ENCODE measurements around the gene AQP7.

DNA sequence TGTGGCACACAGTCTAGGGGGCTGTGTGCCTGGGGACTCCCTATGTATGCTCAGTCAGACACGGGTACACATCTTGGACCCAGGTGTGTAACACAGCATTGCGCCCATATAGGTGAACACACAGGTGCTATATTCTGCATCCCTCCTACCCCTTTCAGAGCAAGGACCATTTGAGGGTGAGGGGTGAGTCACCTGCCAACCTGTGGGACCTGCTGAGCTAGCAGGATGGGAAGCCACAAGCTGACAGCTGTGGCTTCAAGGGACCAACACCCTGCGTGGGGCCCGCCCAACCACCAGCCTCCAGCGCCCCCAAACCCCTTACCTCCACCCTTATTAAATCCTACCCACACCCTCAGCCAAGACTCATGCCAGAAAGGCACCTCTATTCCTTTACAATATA is 14.6 kb upstream of the AQP7 start:
- TF ChIP-seq, protein P1, sequence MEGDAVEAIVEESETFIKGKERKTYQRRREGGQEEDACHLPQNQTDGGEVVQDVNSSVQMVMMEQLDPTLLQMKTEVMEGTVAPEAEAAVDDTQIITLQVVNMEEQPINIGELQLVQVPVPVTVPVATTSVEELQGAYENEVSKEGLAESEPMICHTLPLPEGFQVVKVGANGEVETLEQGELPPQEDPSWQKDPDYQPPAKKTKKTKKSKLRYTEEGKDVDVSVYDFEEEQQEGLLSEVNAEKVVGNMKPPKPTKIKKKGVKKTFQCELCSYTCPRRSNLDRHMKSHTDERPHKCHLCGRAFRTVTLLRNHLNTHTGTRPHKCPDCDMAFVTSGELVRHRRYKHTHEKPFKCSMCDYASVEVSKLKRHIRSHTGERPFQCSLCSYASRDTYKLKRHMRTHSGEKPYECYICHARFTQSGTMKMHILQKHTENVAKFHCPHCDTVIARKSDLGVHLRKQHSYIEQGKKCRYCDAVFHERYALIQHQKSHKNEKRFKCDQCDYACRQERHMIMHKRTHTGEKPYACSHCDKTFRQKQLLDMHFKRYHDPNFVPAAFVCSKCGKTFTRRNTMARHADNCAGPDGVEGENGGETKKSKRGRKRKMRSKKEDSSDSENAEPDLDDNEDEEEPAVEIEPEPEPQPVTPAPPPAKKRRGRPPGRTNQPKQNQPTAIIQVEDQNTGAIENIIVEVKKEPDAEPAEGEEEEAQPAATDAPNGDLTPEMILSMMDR (IDR thresholded peaks at IDR 0.05) = no peak
- no peak for TF ChIP-seq POLR2A (IDR thresholded peaks at IDR 0.05)

Data from uterus (tissue), 2 donors.